Sigmoid colon (tissue), 3 donors: ENCODE data around the gene TCTN2.

Source experiments
- POLR2A ChIP-seq, 2 donors: fragments of 450-650 bp; IDR thresholded peaks; one replicate each; pipeline ENCODE4 v1.6.1; 2016; ENCODE audit warnings: antibody characterized with exemption in 2 of 2, mild to moderate bottlenecking in 2 of 2, moderate library complexity in 2 of 2
- TF ChIP-seq, protein P1 (sequence below), 4 experiments: fragments of 450-650 bp in 3 of 4; fragments of 200-600 bp in 1 of 4; IDR thresholded peaks; one replicate each; pipeline ENCODE4 v1.5.1; 2016 to 2019; ENCODE audit warnings: antibody characterized with exemption in 4 of 4, mild to moderate bottlenecking in 3 of 4, moderate library complexity in 2 of 4

DNA sequence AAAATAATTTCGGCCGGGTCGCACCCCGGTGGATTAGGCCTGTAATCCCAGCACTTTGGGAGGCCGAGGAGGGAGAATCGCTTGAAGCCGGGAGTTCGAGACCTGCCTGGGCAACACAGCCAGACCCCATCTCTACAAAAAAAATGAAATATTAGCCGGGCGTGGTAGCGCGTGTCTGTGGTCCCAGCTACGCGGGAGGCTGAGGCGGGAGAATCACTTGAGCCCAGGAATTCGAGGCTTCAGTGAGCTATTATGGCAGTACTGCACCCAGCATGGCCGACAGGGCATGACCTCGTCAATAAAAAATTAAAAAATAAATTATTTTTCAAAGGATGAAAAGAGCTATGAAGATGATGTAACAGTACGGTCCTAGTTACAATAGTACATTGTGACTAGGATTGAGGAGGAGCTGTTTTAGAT lies 36.8 kb upstream of the TCTN2 start:
- TF ChIP-seq, protein P1, sequence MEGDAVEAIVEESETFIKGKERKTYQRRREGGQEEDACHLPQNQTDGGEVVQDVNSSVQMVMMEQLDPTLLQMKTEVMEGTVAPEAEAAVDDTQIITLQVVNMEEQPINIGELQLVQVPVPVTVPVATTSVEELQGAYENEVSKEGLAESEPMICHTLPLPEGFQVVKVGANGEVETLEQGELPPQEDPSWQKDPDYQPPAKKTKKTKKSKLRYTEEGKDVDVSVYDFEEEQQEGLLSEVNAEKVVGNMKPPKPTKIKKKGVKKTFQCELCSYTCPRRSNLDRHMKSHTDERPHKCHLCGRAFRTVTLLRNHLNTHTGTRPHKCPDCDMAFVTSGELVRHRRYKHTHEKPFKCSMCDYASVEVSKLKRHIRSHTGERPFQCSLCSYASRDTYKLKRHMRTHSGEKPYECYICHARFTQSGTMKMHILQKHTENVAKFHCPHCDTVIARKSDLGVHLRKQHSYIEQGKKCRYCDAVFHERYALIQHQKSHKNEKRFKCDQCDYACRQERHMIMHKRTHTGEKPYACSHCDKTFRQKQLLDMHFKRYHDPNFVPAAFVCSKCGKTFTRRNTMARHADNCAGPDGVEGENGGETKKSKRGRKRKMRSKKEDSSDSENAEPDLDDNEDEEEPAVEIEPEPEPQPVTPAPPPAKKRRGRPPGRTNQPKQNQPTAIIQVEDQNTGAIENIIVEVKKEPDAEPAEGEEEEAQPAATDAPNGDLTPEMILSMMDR (IDR thresholded peaks at IDR 0.05), result no peak
- no peak for TF ChIP-seq POLR2A (IDR thresholded peaks at IDR 0.05)
